ENCODE results near the gene UMOD. TPM values are rescaled to one million over a fixed set of nuclear protein-coding genes. Genes with fewer than 3 reads are reported as not detected.
"Not testable (repeated sequence)": the region's sequence is repeated elsewhere in the genome, so short reads cannot be mapped to it uniquely, and the experiment has no call there.

Gene UMOD
- total RNA-seq, 1 experiment from 2014 or later: not detected

DNA sequence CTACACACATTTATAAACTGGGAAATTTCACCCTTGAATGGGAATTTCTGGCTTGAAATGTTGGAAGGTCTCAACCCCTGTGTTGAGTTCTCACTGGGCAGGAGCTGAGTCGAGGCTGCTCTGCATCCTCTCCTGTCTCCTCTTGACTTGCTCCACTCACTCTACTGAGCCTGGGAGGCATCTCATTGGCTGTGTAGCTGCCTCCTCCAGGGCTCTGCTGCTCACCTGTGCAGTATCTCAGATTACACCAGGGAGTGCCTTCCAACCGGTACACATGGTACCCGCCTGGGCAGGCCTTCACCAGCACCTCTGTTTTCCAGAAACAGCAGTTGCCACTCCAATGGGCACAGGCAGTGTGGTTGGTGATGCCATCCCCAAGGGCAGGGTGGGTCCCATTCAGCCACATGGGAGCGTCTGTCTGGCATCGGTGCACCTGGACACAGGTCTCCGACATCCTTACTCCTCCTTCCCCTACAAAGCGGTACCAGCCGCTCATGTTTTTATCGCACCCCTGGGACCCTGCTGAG lies 28.9 kb downstream of the UMOD start:
- ChIA-PET POLR2A (ENCODE audit: unreplicated experiment) (no interaction called here), CTCF (no interaction called here)
- no peak overlapping the region for H3K27ac ChIP-seq
- no peaks in the 10 kb centered on the region for H3K79me2 ChIP-seq (ENCODE audit: low read depth)
- intact Hi-C loops (cut with micrococcal nuclease; ENCODE audit: unreplicated experiment): no loop called here
- H3K36me3 ChIP-seq (ENCODE audit: low read depth): no peaks in the 10 kb centered on the region
- no peak overlapping the region for H3K4me3 ChIP-seq
- no peak for TF ChIP-seq EZH2 (IDR thresholded peaks at IDR 0.05; ENCODE audit: low read depth)
- TF ChIP-seq, protein P1, sequence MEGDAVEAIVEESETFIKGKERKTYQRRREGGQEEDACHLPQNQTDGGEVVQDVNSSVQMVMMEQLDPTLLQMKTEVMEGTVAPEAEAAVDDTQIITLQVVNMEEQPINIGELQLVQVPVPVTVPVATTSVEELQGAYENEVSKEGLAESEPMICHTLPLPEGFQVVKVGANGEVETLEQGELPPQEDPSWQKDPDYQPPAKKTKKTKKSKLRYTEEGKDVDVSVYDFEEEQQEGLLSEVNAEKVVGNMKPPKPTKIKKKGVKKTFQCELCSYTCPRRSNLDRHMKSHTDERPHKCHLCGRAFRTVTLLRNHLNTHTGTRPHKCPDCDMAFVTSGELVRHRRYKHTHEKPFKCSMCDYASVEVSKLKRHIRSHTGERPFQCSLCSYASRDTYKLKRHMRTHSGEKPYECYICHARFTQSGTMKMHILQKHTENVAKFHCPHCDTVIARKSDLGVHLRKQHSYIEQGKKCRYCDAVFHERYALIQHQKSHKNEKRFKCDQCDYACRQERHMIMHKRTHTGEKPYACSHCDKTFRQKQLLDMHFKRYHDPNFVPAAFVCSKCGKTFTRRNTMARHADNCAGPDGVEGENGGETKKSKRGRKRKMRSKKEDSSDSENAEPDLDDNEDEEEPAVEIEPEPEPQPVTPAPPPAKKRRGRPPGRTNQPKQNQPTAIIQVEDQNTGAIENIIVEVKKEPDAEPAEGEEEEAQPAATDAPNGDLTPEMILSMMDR (conservative IDR thresholded peaks at IDR 0.05): no peak
- no peaks in the 10 kb centered on the region for H3K9me3 ChIP-seq (ENCODE audit: insufficient read depth, low read depth)
- no peaks in the 10 kb centered on the region for H3K9me2 ChIP-seq (ENCODE audit: insufficient read depth)
- H4K20me1 ChIP-seq (ENCODE audit: insufficient read depth): no peaks in the 10 kb centered on the region
- H3K4me1 ChIP-seq (replicated peaks; ENCODE audit: insufficient read depth): no peaks in the 10 kb centered on the region
- no peak for DNase-seq
- H2AFZ ChIP-seq: no peak overlapping the region
- H3K27me3 ChIP-seq (ENCODE audit: insufficient read depth, low read depth): 0 out of 2 replicates have a peak, but pooled peaks cover 4% of the 10 kb centered on the region
- no peaks in the 10 kb centered on the region for H3F3A ChIP-seq (ENCODE audit: insufficient read depth, low read depth)
- no TSS peak for BruUV-seq (replicated peaks)
- H3K4me2 ChIP-seq: no peak overlapping the region

DNA sequence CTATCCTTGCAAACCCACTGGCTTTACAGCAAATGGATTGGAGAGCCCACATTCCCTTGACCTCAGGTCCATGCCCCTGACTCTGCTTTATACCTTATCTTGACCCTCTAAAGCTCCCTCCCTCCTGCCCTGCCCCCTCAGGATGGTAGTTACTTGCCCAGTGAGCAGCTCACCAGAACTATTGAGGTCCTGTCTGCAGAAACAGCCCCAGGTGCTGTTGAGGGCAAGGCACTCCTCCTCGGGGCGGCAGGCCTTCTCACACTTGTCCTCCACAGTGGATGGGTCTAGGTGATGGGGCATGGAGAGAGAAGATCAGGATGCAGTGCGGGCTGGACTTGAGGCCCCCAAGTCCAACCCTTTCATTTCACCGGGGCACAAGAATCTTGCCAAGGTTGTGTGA lies 29.8 kb downstream of the UMOD start:
- Histone ChIP-seq H3K36me3 (ENCODE audit: low read depth) (no peaks in the 10 kb centered on the region), H3K4me2 (no peak overlapping the region), H3K27me3 (ENCODE audit: insufficient read depth, low read depth) (0 out of 2 replicates have a peak, but pooled peaks cover 7% of the 10 kb centered on the region), H3F3A (ENCODE audit: insufficient read depth, low read depth) (no peaks in the 10 kb centered on the region), H4K20me1 (ENCODE audit: insufficient read depth) (no peaks in the 10 kb centered on the region), H3K9me3 (ENCODE audit: insufficient read depth, low read depth) (no peaks in the 10 kb centered on the region), H3K27ac (no peak overlapping the region), H3K4me1 (replicated peaks; ENCODE audit: insufficient read depth) (no peaks in the 10 kb centered on the region), H3K79me2 (ENCODE audit: low read depth) (no peaks in the 10 kb centered on the region), H2AFZ (no peak overlapping the region), H3K9me2 (ENCODE audit: insufficient read depth) (no peaks in the 10 kb centered on the region), H3K4me3 (no peak overlapping the region)
- intact Hi-C loops (cut with micrococcal nuclease; ENCODE audit: unreplicated experiment): no loop called here
- ChIA-PET POLR2A (ENCODE audit: unreplicated experiment) (no interaction called here), CTCF (no interaction called here)
- no peak for DNase-seq
- BruUV-seq (replicated peaks): no TSS peak
- TF ChIP-seq, protein P1 (conservative IDR thresholded peaks at IDR 0.05): no peak
- TF ChIP-seq EZH2 (IDR thresholded peaks at IDR 0.05; ENCODE audit: low read depth): no peak

DNA sequence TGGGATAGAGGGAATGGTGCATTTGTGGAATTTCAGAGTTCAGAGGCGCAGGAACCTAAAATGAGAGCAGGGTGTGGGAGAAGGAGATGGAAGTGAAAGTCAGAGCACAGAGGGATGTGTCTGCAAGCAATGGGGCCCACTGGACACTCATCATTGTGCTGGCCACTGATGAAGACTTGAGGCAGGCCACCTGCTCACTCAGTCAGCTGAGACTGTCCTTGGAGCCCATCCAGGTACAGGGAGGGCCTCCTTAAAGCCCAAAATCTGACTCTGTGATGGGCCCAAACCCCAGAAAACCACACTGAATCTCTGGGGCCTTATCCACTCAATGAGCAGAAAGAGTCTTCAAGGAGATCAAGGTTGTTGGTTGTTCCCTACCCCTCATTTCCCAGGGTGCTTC lies 30.8 kb downstream of the UMOD start:
- H3K27ac ChIP-seq: no peak overlapping the region
- H3F3A ChIP-seq (ENCODE audit: insufficient read depth, low read depth): no peaks in the 10 kb centered on the region
- H3K9me2 ChIP-seq (ENCODE audit: insufficient read depth): no peaks in the 10 kb centered on the region
- no peaks in the 10 kb centered on the region for H3K9me3 ChIP-seq (ENCODE audit: insufficient read depth, low read depth)
- ChIA-PET POLR2A (ENCODE audit: unreplicated experiment) (no interaction called here), CTCF (no interaction called here)
- no peaks in the 10 kb centered on the region for H3K4me1 ChIP-seq (replicated peaks; ENCODE audit: insufficient read depth)
- no peaks in the 10 kb centered on the region for H4K20me1 ChIP-seq (ENCODE audit: insufficient read depth)
- no peaks in the 10 kb centered on the region for H3K79me2 ChIP-seq (ENCODE audit: low read depth)
- H3K36me3 ChIP-seq (ENCODE audit: low read depth): no peaks in the 10 kb centered on the region
- intact Hi-C loops (cut with micrococcal nuclease; ENCODE audit: unreplicated experiment): no loop called here
- no peak overlapping the region for H2AFZ ChIP-seq
- 0 out of 2 replicates have a peak, but pooled peaks cover 7% of the 10 kb centered on the region for H3K27me3 ChIP-seq (ENCODE audit: insufficient read depth, low read depth)
- no peak overlapping the region for H3K4me3 ChIP-seq
- no TSS peak for BruUV-seq (replicated peaks)
- TF ChIP-seq EZH2 (IDR thresholded peaks at IDR 0.05; ENCODE audit: low read depth): no peak
- TF ChIP-seq, protein P1 (conservative IDR thresholded peaks at IDR 0.05): no peak
- DNase-seq: no peak
- H3K4me2 ChIP-seq: no peak overlapping the region

DNA sequence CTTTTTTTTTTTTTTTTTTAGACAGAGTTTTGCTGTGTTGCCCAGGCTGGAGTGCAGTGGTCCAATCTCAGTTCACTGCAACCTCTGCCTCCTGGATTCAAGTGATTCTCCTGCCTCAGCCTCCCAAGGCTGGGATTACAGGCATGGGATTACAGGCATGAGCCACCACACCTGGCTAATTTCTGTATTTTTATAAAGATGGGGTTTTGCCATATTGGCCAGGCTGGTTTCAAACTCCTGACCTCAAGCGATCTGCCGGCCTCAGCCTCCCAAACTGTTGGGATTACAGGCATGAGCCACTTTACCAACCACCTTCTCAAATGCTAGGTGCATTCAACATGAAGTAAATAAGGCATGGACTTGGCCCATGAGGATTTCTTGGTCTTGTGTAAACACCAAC lies 31.5 kb downstream of the UMOD start:
- H3K9me3 ChIP-seq (ENCODE audit: insufficient read depth, low read depth); H3K79me2 ChIP-seq (ENCODE audit: low read depth); H3K4me3 ChIP-seq; H3K27me3 ChIP-seq (ENCODE audit: insufficient read depth, low read depth); H2AFZ ChIP-seq; H3K4me2 ChIP-seq; H3F3A ChIP-seq (ENCODE audit: insufficient read depth, low read depth); POLR2A ChIA-PET (ENCODE audit: unreplicated experiment); CTCF ChIA-PET; H3K4me1 ChIP-seq (replicated peaks; ENCODE audit: insufficient read depth); intact Hi-C loops (cut with micrococcal nuclease; ENCODE audit: unreplicated experiment); BruUV-seq (replicated peaks); H4K20me1 ChIP-seq (ENCODE audit: insufficient read depth); DNase-seq; H3K9me2 ChIP-seq (ENCODE audit: insufficient read depth); H3K36me3 ChIP-seq (ENCODE audit: low read depth); H3K27ac ChIP-seq: not testable (repeated sequence)
